Activated T-helper 1 cell treated with anti-CD3 and anti-CD28 coated beads, Interleukin-12 subunit alpha, Interleukin-12 subunit beta, Interleukin-2, Interleukin-4 antibody, amounts not matched to agents 30 ng/mL and 10 ng/mL and 1 ng/mL, durations not matched to agents 14 hours and 24 hours and 36 hours (primary cell): ENCODE data around the gene SEPTIN12. TPM values are rescaled to one million over a fixed set of nuclear protein-coding genes. Genes with fewer than 3 reads are reported as not detected.

Experiments used
- DNase-seq: peaks from one replicate; pipeline ENCODE4 v3.0.0; 2021; ENCODE audit warnings: low spot score
- H3K27ac Mint-ChIP-seq: one replicate; pipeline ENCODE4 v1.8.0; 2021; ENCODE audit warnings: mild to moderate bottlenecking, mixed read lengths
- H3K27me3 Mint-ChIP-seq: one replicate; pipeline ENCODE4 v1.8.0; 2022; ENCODE audit warnings: mild to moderate bottlenecking, moderate library complexity, mixed read lengths; ENCODE audit not compliant: insufficient read depth
- H3K36me3 Mint-ChIP-seq: one replicate; pipeline ENCODE4 v1.8.0; 2021; ENCODE audit warnings: low read depth, mixed read lengths
- H3K4me1 Mint-ChIP-seq: one replicate; pipeline ENCODE4 v1.8.0; 2021; ENCODE audit warnings: low read depth, mixed read lengths
- H3K4me3 Mint-ChIP-seq: one replicate; pipeline ENCODE4 v1.8.0; 2021; ENCODE audit warnings: mild to moderate bottlenecking, moderate library complexity, mixed read lengths
- H3K9me3 Mint-ChIP-seq: one replicate; pipeline ENCODE4 v1.8.0; 2021; ENCODE audit warnings: mixed read lengths
- intact Hi-C: fragments of 100-400 bp; cut with micrococcal nuclease; formaldehyde crosslinking; loops from one replicate; pipeline ENCODE4 v1.15.1; 2024
- total RNA-seq: library from RNA; stranded (reverse); gene quantifications from 2 replicates; pipeline ENCODE4 v1.2.3, GENCODE V29; 2022

Gene SEPTIN12
- total RNA-seq, 1 donor from 2014 or later = not detected

GRCh38 chr16:4768549-4769305 lies 19.4 kb downstream of the SEPTIN12 start:
- Mint-ChIP-seq H3K36me3 (no peaks in the 10 kb centered on the region), H3K27me3 (no peaks in the 10 kb centered on the region), H3K9me3 (no peaks in the 10 kb centered on the region), H3K4me1 (peaks cover 20% of the 10 kb centered on the region), H3K4me3 (peak overlapping the region; percentile 95), H3K27ac (peak overlapping the region; percentile 87)
- DNase-seq = peak; percentile 85
- intact Hi-C loops = loop anchor here (1.0 to 5.0 kb wide), 5 partner anchors 34 to 304 kb away; partner anchors contain the start of genes ALG1, GLYR1, NUDT16L1 and ROGDI

GRCh38 chr16:4767872-4768548 lies 20.1 kb downstream of the SEPTIN12 start:
- peak overlapping the region; percentile 87 for H3K27ac Mint-ChIP-seq
- peak overlapping the region; percentile 95 for H3K4me3 Mint-ChIP-seq
- no peaks in the 10 kb centered on the region for H3K36me3 Mint-ChIP-seq
- H3K27me3 Mint-ChIP-seq = no peaks in the 10 kb centered on the region
- intact Hi-C loops = loop anchor here (1.0 to 5.0 kb wide), 10 partner anchors 34 to 343 kb away; partner anchors contain the start of genes ALG1, ANKS3, DNAAF8 and DNAJA3
- no peaks in the 10 kb centered on the region for H3K9me3 Mint-ChIP-seq
- peaks cover 20% of the 10 kb centered on the region for H3K4me1 Mint-ChIP-seq
- no peak for DNase-seq

- intact Hi-C loops = loop anchor here (1.0 to 5.0 kb wide), 6 partner anchors 33 to 342 kb away; partner anchors contain the start of genes ALG1, ANKS3, DNAAF8 and DNAJA3
Observed at GRCh38 chr16:4766875-4767628, 21.1 kb downstream of the SEPTIN12 start, which contains the start of gene ZNF500. ZNF500 (minus strand) TSS chr16:4767162; CDS start chr16:4765978, 1,184 bp downstream.

GRCh38 chr16:4765511-4766474 lies 22.4 kb downstream of the SEPTIN12 start:
- no peaks in the 10 kb centered on the region for H3K27me3 Mint-ChIP-seq
- H3K36me3 Mint-ChIP-seq = peaks cover 1% of the 10 kb centered on the region
- intact Hi-C loops = loop anchor here (2.0 to 5.0 kb wide), 2 partner anchors 307 to 341 kb away; partner anchors contain the start of genes ALG1 and DNAJA3
- H3K9me3 Mint-ChIP-seq = no peaks in the 10 kb centered on the region
- peak overlapping the region; percentile 79 for H3K27ac Mint-ChIP-seq
- H3K4me3 Mint-ChIP-seq = peak overlapping the region; percentile 87
- DNase-seq = no peak
- peaks cover 20% of the 10 kb centered on the region for H3K4me1 Mint-ChIP-seq

More at GRCh38 chr16:4766875-4767628, 21.1 kb downstream of the SEPTIN12 start, which contains the start of gene ZNF500:
- Mint-ChIP-seq H3K36me3 (no peaks in the 10 kb centered on the region), H3K27me3 (no peaks in the 10 kb centered on the region), H3K4me3 (peak within 1 kb of the TSS; percentile 95), H3K9me3 (no peaks in the 10 kb centered on the region), H3K27ac (peak within 1 kb of the TSS; percentile 87), H3K4me1 (peaks cover 20% of the 10 kb centered on the region)
- peak; percentile 96 for DNase-seq

- H3K27me3 Mint-ChIP-seq = no peaks in the 10 kb centered on the region
- intact Hi-C loops = no loop called here
- no peaks in the 10 kb centered on the region for H3K9me3 Mint-ChIP-seq
- peaks cover 20% of the 10 kb centered on the region for H3K4me1 Mint-ChIP-seq
- peaks cover 10% of the 10 kb centered on the region for H3K36me3 Mint-ChIP-seq
- H3K4me3 Mint-ChIP-seq = no peak overlapping the region
- H3K27ac Mint-ChIP-seq = no peak overlapping the region
- DNase-seq = no peak
Observed at GRCh38 chr16:4763791-4764190, 24.4 kb downstream of the SEPTIN12 start.

- Mint-ChIP-seq H3K36me3 (peaks cover 15% of the 10 kb centered on the region), H3K9me3 (no peaks in the 10 kb centered on the region), H3K4me1 (peaks cover 9% of the 10 kb centered on the region), H3K27ac (no peak overlapping the region), H3K27me3 (no peaks in the 10 kb centered on the region), H3K4me3 (no peak overlapping the region)
- intact Hi-C loops = no loop called here
- no peak for DNase-seq
Observed at GRCh38 chr16:4762205-4762604, 25.9 kb downstream of the SEPTIN12 start.

GRCh38 chr16:4760221-4760910 lies 27.8 kb downstream of the SEPTIN12 start:
- Mint-ChIP-seq H3K9me3 (no peaks in the 10 kb centered on the region), H3K27me3 (no peaks in the 10 kb centered on the region), H3K4me1 (no peaks in the 10 kb centered on the region), H3K36me3 (peaks cover 24% of the 10 kb centered on the region), H3K4me3 (no peak overlapping the region), H3K27ac (no peak overlapping the region)
- DNase-seq = no peak
- intact Hi-C loops = no loop called here

GRCh38 chr16:4755687-4756086 lies 32.5 kb downstream of the SEPTIN12 start:
- no peak for DNase-seq
- Mint-ChIP-seq H3K36me3 (peaks cover 30% of the 10 kb centered on the region), H3K4me1 (no peaks in the 10 kb centered on the region), H3K27me3 (no peaks in the 10 kb centered on the region), H3K9me3 (no peaks in the 10 kb centered on the region), H3K27ac (no peak overlapping the region), H3K4me3 (no peak overlapping the region)
- intact Hi-C loops = no loop called here

- no peak for DNase-seq
- intact Hi-C loops = no loop called here
- no peaks in the 10 kb centered on the region for H3K9me3 Mint-ChIP-seq
- H3K4me3 Mint-ChIP-seq = no peak overlapping the region
- no peak overlapping the region for H3K27ac Mint-ChIP-seq
- H3K4me1 Mint-ChIP-seq = no peaks in the 10 kb centered on the region
- H3K27me3 Mint-ChIP-seq = no peaks in the 10 kb centered on the region
- H3K36me3 Mint-ChIP-seq = peaks cover 26% of the 10 kb centered on the region
Observed at GRCh38 chr16:4754865-4755264, 33.3 kb downstream of the SEPTIN12 start.

- Mint-ChIP-seq H3K4me3 (no peak overlapping the region), H3K27ac (no peak overlapping the region), H3K4me1 (peaks cover 4% of the 10 kb centered on the region), H3K27me3 (no peaks in the 10 kb centered on the region), H3K36me3 (peaks cover 17% of the 10 kb centered on the region), H3K9me3 (no peaks in the 10 kb centered on the region)
- no peak for DNase-seq
- intact Hi-C loops = no loop called here
Observed at GRCh38 chr16:4753227-4753626, 34.9 kb downstream of the SEPTIN12 start.

- intact Hi-C loops = no loop called here
- H3K27ac Mint-ChIP-seq = no peak overlapping the region
- no peaks in the 10 kb centered on the region for H3K9me3 Mint-ChIP-seq
- no peak for DNase-seq
- H3K36me3 Mint-ChIP-seq = peaks cover 17% of the 10 kb centered on the region
- H3K4me3 Mint-ChIP-seq = no peak overlapping the region
- H3K4me1 Mint-ChIP-seq = peaks cover 11% of the 10 kb centered on the region
- no peaks in the 10 kb centered on the region for H3K27me3 Mint-ChIP-seq
Observed at GRCh38 chr16:4752351-4753100, 35.6 kb downstream of the SEPTIN12 start.
